Keratinocyte (primary cell): ENCODE measurements around the gene WDFY2. TPM values are rescaled to one million over a fixed set of nuclear protein-coding genes. Genes with fewer than 3 reads are reported as not detected.
"Not testable (repeated sequence)": the region's sequence is repeated elsewhere in the genome, so short reads cannot be mapped to it uniquely, and the experiment has no call there.

ENCODE experiments used
- DNase-seq: peaks from one replicate; pipeline ENCODE4 v3.0.0-alpha.2; 2011; ENCODE audit warnings: low read depth, missing footprints, low spot score
- FAIRE-seq: peaks from 2 replicates; lab custom pipeline; 2011; peaks lifted over from hg19 to GRCh38; lab: Jason Lieb, UNC
- H2AFZ ChIP-seq: 2 replicates; pipeline ENCODE4 v1.6.0; 2012; ENCODE audit warnings: low read length, control low read depth, inconsistent platforms; ENCODE audit not compliant: control insufficient read depth
- H3K27ac ChIP-seq: 2 replicates; pipeline ENCODE4 v1.5.1; 2011; ENCODE audit warnings: low read length; ENCODE audit not compliant: control insufficient read depth, insufficient read depth
- H3K27me3 ChIP-seq: 3 replicates; pipeline ENCODE4 v1.6.0; 2011; ENCODE audit warnings: low read length; ENCODE audit not compliant: control insufficient read depth, insufficient read depth; ENCODE audit errors: extremely low read depth
- H3K36me3 ChIP-seq, 2 experiments: 2 replicates in 1 of 2; 3 replicates in 1 of 2; pipeline ENCODE4 v1.5.1; 2011; ENCODE audit warnings: low read length in 2 of 2, mild to moderate bottlenecking in 1 of 2; ENCODE audit not compliant: control insufficient read depth in 2 of 2, insufficient read depth in 2 of 2; ENCODE audit errors: extremely low read depth in 1 of 2
- H3K4me1 ChIP-seq: 3 replicates; pipeline ENCODE4 v1.5.1; 2011; ENCODE audit warnings: low read length; ENCODE audit not compliant: control insufficient read depth, insufficient read depth; ENCODE audit errors: extremely low read depth
- H3K4me2 ChIP-seq: 3 replicates; pipeline ENCODE4 v1.6.0; 2011; ENCODE audit warnings: low read depth, low read length; ENCODE audit not compliant: control insufficient read depth, insufficient read depth; ENCODE audit errors: extremely low read depth
- H3K4me3 ChIP-seq, 3 experiments: fragments of 200-600 bp in 1 of 3; sonication (generic) in 1 of 3; 2 replicates in 2 of 3; 3 replicates in 1 of 3; pipeline ENCODE4 v1.5.1; 2011 to 2016; ENCODE audit warnings: low read length in 3 of 3, mild to moderate bottlenecking in 3 of 3, control low read depth in 2 of 3, inconsistent platforms in 1 of 3, low read depth in 1 of 3, mixed read lengths in 1 of 3, mixed run types in 1 of 3, moderate library complexity in 1 of 3; ENCODE audit not compliant: control insufficient read depth in 2 of 3, insufficient read depth in 2 of 3; ENCODE audit errors: extremely low read depth in 1 of 3
- H3K79me2 ChIP-seq: 2 replicates; pipeline ENCODE4 v1.6.0; 2012; ENCODE audit warnings: low read length; ENCODE audit not compliant: control insufficient read depth, insufficient read depth
- H3K9ac ChIP-seq: 3 replicates; pipeline ENCODE4 v1.6.0; 2011; ENCODE audit warnings: low read length; ENCODE audit not compliant: control insufficient read depth, insufficient read depth; ENCODE audit errors: extremely low read depth
- H3K9me1 ChIP-seq: 3 replicates; pipeline ENCODE4 v1.6.0; 2011; ENCODE audit warnings: low read length; ENCODE audit not compliant: control insufficient read depth, insufficient read depth; ENCODE audit errors: extremely low read depth
- H3K9me3 ChIP-seq: 2 replicates; pipeline ENCODE4 v1.5.1; 2012; ENCODE audit warnings: low read depth, low read length; ENCODE audit not compliant: control insufficient read depth
- H4K20me1 ChIP-seq: 3 replicates; pipeline ENCODE4 v1.6.0; 2011; ENCODE audit warnings: low read length; ENCODE audit not compliant: control insufficient read depth, insufficient read depth; ENCODE audit errors: extremely low read depth
- CTCF ChIP-seq, 3 experiments: IDR thresholded peaks in 1 of 3; conservative IDR thresholded peaks in 1 of 3; optimal IDR thresholded peaks in 1 of 3; 2 replicates in 2 of 3; 3 replicates in 1 of 3; pipeline versions ENCODE3 to v1.5.1; 2011; ENCODE audit warnings: low read length in 3 of 3, mild to moderate bottlenecking in 3 of 3, moderate library complexity in 2 of 3, control low read depth in 1 of 3, inconsistent platforms in 1 of 3; ENCODE audit not compliant: insufficient read depth in 2 of 3; ENCODE audit errors: extremely low read depth in 1 of 3
- EZH2 ChIP-seq: IDR thresholded peaks from one replicate; pipeline ENCODE4 v1.6.1; 2012; ENCODE audit warnings: inconsistent platforms, mild to moderate bottlenecking, low read length, moderate library complexity
- dilution Hi-C: fragments of 300-500 bp; cut with MboI; formaldehyde crosslinking; loops from one replicate; pipeline ENCODE4 v1.7.0; 2020; ENCODE audit warnings: low sequenced_read_pairs; ENCODE audit not compliant: extremely low pct_ligation_motif_present
- polyA plus RNA-seq, 5 experiments: library from polyadenylated mRNA; depleted of rRNA in 3 of 5; stranded (reverse) in 3 of 5; stranded (forward) in 1 of 5; unstranded in 1 of 5; fragments of >200 nt; gene quantifications; 1 replicate in 1 of 5; 2 replicates in 3 of 5; 3 replicates in 1 of 5; pipeline versions ENCODE4 v1.2.1 to v1.2.3, GENCODE V29; 2011 to 2012; ENCODE audit warnings: missing spikeins in 2 of 5, low read depth in 1 of 5, low replicate concordance in 1 of 5

WDFY2 gene
- polyA plus RNA-seq, 1 donor (not counting 4 experiments of a cell fraction or from before 2014, with no cell fraction given): 18.6 TPM

GRCh38 chr13:51689663-51689996, 105.4 kb downstream of the WDFY2 start:
- H3K4me2 ChIP-seq: no peak overlapping the region
- H3K9me1 ChIP-seq: no peaks in the 10 kb centered on the region
- H3K36me3 ChIP-seq: no peaks in the 10 kb centered on the region
- H3K4me1 ChIP-seq: no peaks in the 10 kb centered on the region
- no peaks in the 10 kb centered on the region for H4K20me1 ChIP-seq
- peaks cover 45% of the 10 kb centered on the region for H3K79me2 ChIP-seq
- H3K9ac ChIP-seq: no peak overlapping the region
- TF ChIP-seq EZH2 (no peak), CTCF (optimal IDR thresholded peaks at IDR 0.05 in 1 of 3, IDR thresholded peaks at IDR 0.05 in 1 of 3, conservative IDR thresholded peaks at IDR 0.05 in 1 of 3; ENCODE audit: extremely low read depth in 1 of 3, insufficient read depth in 2 of 3, low read length in 3 of 3) (no peak)
- H2AFZ ChIP-seq: no peak overlapping the region
- no peak overlapping the region for H3K27ac ChIP-seq
- FAIRE-seq (no peak), DNase-seq (no peak)
- H3K27me3 ChIP-seq: no peaks in the 10 kb centered on the region
- no peaks in the 10 kb centered on the region for H3K9me3 ChIP-seq
- dilution Hi-C loops: no loop called here
- H3K4me3 ChIP-seq: no peak overlapping the region

GRCh38 chr13:51695677-51696076, 111.4 kb downstream of the WDFY2 start:
- H3K4me3 ChIP-seq, DNase-seq, H3K27me3 ChIP-seq, H3K9me1 ChIP-seq, H3K4me1 ChIP-seq, H3K27ac ChIP-seq, H3K36me3 ChIP-seq, H4K20me1 ChIP-seq, H2AFZ ChIP-seq, H3K4me2 ChIP-seq, H3K9ac ChIP-seq, dilution Hi-C loops, FAIRE-seq, H3K9me3 ChIP-seq: not testable (repeated sequence)
- peaks cover 26% of the 10 kb centered on the region for H3K79me2 ChIP-seq

- FAIRE-seq: no peak
- H3K27me3 ChIP-seq: no peaks in the 10 kb centered on the region
- H2AFZ ChIP-seq: no peak overlapping the region
- no peak overlapping the region for H3K27ac ChIP-seq
- H4K20me1 ChIP-seq: peaks cover 2% of the 10 kb centered on the region
- H3K9me3 ChIP-seq: no peaks in the 10 kb centered on the region
- dilution Hi-C loops: no loop called here
- no peak overlapping the region for H3K4me3 ChIP-seq
- H3K4me2 ChIP-seq: no peak overlapping the region
- no peaks in the 10 kb centered on the region for H3K4me1 ChIP-seq
- no peaks in the 10 kb centered on the region for H3K9me1 ChIP-seq
- TF ChIP-seq CTCF (optimal IDR thresholded peaks at IDR 0.05 in 1 of 3, IDR thresholded peaks at IDR 0.05 in 1 of 3, conservative IDR thresholded peaks at IDR 0.05 in 1 of 3; ENCODE audit: extremely low read depth in 1 of 3, insufficient read depth in 2 of 3, low read length in 3 of 3): no peak
- no peak overlapping the region for H3K9ac ChIP-seq
- no peak for DNase-seq
- peaks cover 0 to 1% of the 10 kb centered on the region in 2 experiments for H3K36me3 ChIP-seq
- H3K79me2 ChIP-seq: peaks cover 26% of the 10 kb centered on the region
These were observed 112.9 kb downstream of the WDFY2 start for GRCh38 chr13:51697181-51697580.
